ENCODE results near the gene UNC45B. TPM values are rescaled to one million over a fixed set of nuclear protein-coding genes. Genes with fewer than 3 reads are reported as not detected.
"Not testable (repeated sequence)": the region's sequence is repeated elsewhere in the genome, so short reads cannot be mapped to it uniquely, and the experiment has no call there.

The UNC45B gene
- total RNA-seq, 4 donors from 2014 or later, result not detected

DNA sequence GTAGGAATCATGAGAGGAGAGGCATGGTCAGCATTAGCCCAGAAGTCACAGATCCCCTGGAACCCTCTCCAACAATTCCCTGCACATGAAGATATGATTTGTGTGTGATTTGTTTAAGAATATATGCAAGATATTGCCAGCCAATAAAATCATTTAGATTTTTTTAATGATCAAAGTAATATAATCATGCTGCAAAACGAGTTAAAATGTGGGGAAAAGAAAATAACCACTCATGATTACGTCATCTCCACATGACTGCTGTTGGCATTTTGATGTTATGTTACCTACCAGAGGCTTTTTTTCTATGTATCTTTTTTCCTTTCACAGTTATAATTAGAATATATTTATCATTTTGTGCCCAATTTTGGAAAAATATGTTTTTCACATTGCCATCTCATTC lies 24.2 kb downstream of the UNC45B start:
- peaks cover 0 to 5% (median 0%) of the 10 kb centered on the region in 4 donors for H3K27me3 ChIP-seq
- H3K27ac ChIP-seq, result no peak overlapping the region
- no peaks in the 10 kb centered on the region for H3K9me3 ChIP-seq
- 27 to 34% methylated on average over 2 of the region's 2 CpGs for WGBS, 2 donors
- no peak overlapping the region for H3K4me3 ChIP-seq
- intact Hi-C loops (cut with DNase I), result loop anchor here (10.0 kb wide), 1 partner anchor 363 kb away; the partner anchor contains the start of gene SLFN12L
- no peak for DNase-seq
- TF ChIP-seq POLR2A (IDR thresholded peaks at IDR 0.05), result no peak
- TF ChIP-seq, protein P1, sequence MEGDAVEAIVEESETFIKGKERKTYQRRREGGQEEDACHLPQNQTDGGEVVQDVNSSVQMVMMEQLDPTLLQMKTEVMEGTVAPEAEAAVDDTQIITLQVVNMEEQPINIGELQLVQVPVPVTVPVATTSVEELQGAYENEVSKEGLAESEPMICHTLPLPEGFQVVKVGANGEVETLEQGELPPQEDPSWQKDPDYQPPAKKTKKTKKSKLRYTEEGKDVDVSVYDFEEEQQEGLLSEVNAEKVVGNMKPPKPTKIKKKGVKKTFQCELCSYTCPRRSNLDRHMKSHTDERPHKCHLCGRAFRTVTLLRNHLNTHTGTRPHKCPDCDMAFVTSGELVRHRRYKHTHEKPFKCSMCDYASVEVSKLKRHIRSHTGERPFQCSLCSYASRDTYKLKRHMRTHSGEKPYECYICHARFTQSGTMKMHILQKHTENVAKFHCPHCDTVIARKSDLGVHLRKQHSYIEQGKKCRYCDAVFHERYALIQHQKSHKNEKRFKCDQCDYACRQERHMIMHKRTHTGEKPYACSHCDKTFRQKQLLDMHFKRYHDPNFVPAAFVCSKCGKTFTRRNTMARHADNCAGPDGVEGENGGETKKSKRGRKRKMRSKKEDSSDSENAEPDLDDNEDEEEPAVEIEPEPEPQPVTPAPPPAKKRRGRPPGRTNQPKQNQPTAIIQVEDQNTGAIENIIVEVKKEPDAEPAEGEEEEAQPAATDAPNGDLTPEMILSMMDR (IDR thresholded peaks at IDR 0.05), result no peak
- H3K4me1 ChIP-seq, result peaks cover 0 to 7% (median 0%) of the 10 kb centered on the region in 3 donors
- H3K36me3 ChIP-seq, result no peaks in the 10 kb centered on the region

DNA sequence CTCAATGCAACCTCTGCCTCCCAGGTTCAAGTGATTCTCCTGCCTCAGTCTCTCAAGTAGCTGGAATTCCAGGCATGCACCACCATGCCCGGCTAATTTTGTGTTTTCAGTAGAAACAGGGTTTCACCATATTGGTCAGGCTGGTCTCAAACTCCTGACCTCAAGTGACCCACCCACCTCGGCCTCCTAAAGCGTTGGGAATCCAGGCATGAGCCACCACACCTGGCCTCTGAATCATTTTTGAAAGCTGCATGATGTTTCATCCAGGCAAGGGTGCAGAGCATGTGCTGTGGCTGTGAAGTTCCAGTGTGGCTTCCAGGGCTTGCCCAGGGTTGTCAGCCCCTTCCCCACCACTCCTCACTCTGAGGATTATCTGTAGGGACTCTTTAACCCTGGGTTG lies 24.7 kb downstream of the UNC45B start:
- 66 to 73% methylated on average over 2 to 3 of the region's 3 CpGs for WGBS, 2 donors
- H3K4me3 ChIP-seq, H3K27me3 ChIP-seq, DNase-seq, H3K27ac ChIP-seq, H3K36me3 ChIP-seq, H3K9me3 ChIP-seq, H3K4me1 ChIP-seq: not testable (repeated sequence)
- intact Hi-C loops (cut with DNase I), result loop anchor here (10.0 kb wide), 1 partner anchor 362 kb away; the partner anchor contains the start of gene SLFN12L

GRCh38 chr17:35174835-35175334 lies 27.3 kb downstream of the UNC45B start:
- intact Hi-C loops (cut with DNase I), result loop anchor here (10.0 kb wide), 1 partner anchor 360 kb away; the partner anchor contains the start of gene SLFN12L
- WGBS, 2 donors, result 83% methylated on average over 2 of the region's 2 CpGs; no CpG with 5 or more reads in 1 of the 2 donors
- Histone ChIP-seq H3K27me3 (peaks cover 0 to 4% (median 0%) of the 10 kb centered on the region in 4 donors), H3K27ac (no peak overlapping the region), H3K9me3 (no peaks in the 10 kb centered on the region), H3K4me3 (no peak overlapping the region), H3K36me3 (no peaks in the 10 kb centered on the region), H3K4me1 (peaks cover 0 to 7% (median 0%) of the 10 kb centered on the region in 3 donors)
- DNase-seq, result no peak
- TF ChIP-seq POLR2A (IDR thresholded peaks at IDR 0.05), result no peak
- TF ChIP-seq, protein P1 (IDR thresholded peaks at IDR 0.05), result no peak

GRCh38 chr17:35175638-35176415 lies 28.2 kb downstream of the UNC45B start:
- intact Hi-C loops (cut with DNase I), result loop anchor here (10.0 kb wide), 1 partner anchor 359 kb away; the partner anchor contains the start of gene SLFN12L
- DNase-seq, result no peak
- Histone ChIP-seq H3K9me3 (no peaks in the 10 kb centered on the region), H3K36me3 (no peaks in the 10 kb centered on the region), H3K4me3 (no peak overlapping the region), H3K27me3 (peaks cover 0 to 1% (median 0%) of the 10 kb centered on the region in 4 donors), H3K27ac (no peak overlapping the region), H3K4me1 (peaks cover 0 to 7% (median 0%) of the 10 kb centered on the region in 3 donors)
- WGBS, 2 donors, result 70 to 75% methylated on average over 8 to 9 of the region's 9 CpGs
- TF ChIP-seq POLR2A (IDR thresholded peaks at IDR 0.05), result no peak
- TF ChIP-seq, protein P1 (IDR thresholded peaks at IDR 0.05), result no peak

DNA sequence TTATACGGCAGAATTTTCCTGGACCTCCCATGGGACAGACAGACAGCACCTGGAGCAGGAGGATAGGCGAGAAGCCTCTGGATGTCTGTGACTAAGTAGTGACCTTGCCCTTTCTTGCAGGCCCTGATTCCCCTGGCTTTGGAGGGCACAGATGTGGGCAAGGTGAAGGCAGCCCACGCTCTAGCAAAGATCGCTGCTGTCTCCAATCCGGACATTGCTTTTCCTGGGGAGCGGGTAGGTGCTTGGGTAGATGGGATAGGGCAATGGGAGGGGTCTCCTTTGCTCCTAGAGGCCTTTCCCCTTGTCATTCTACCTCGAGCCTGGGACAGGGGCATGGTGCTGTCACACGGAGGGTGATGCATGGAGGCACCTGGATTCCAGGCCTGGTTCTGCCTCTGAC lies 29.3 kb downstream of the UNC45B start:
- intact Hi-C loops (cut with DNase I), result loop anchor here (10.0 kb wide), 1 partner anchor 358 kb away; the partner anchor contains the start of gene SLFN12L
- Histone ChIP-seq H3K4me1 (peaks cover 0 to under 1% (median 0%) of the 10 kb centered on the region in 3 donors), H3K27me3 (no peaks in the 10 kb centered on the region), H3K36me3 (no peaks in the 10 kb centered on the region), H3K4me3 (no peak overlapping the region), H3K27ac (no peak overlapping the region), H3K9me3 (no peaks in the 10 kb centered on the region)
- 73 to 89% methylated on average over 7 to 8 of the region's 8 CpGs for WGBS, 2 donors
- no peak for DNase-seq
- TF ChIP-seq, protein P1 (IDR thresholded peaks at IDR 0.05), result no peak
- TF ChIP-seq POLR2A (IDR thresholded peaks at IDR 0.05), result no peak

- DNase-seq, result not testable (repeated sequence)
- intact Hi-C loops (cut with DNase I), result loop anchor here (10.0 kb wide), 1 partner anchor 355 kb away; the partner anchor contains the start of gene SLFN12L
- 86 to 94% methylated on average over 4 to 5 of the region's 5 CpGs for WGBS, 2 donors
These were observed 31.8 kb downstream of the UNC45B start for GRCh38 chr17:35179379-35179778.

More at GRCh38 chr17:35179379-35179778, 31.8 kb downstream of the UNC45B start:
- not testable (repeated sequence) for H3K27ac ChIP-seq, H3K4me3 ChIP-seq, H3K27me3 ChIP-seq, H3K4me1 ChIP-seq, H3K36me3 ChIP-seq, H3K9me3 ChIP-seq

Measured in esophagus squamous epithelium (tissue), 5 donors.